Endothelial cell of umbilical vein (primary cell): ENCODE results near the gene MAF. TPM values are rescaled to one million over a fixed set of nuclear protein-coding genes. Genes with fewer than 3 reads are reported as not detected.

ENCODE experiments used
- BruUV-seq: library from RNA; stranded (reverse); fragments of 400-500 nt; replicated peaks from 2 replicates; lab custom pipeline; 2021; lab: Mats Ljungman, UMichigan
- CTCF ChIA-PET: fragments of 300-600, 350-600 bp; sonication (Branson Sonifier 250); formaldehyde crosslinking; loops from one replicate; lab custom pipeline; 2021; ENCODE audit warnings: antibody characterized with exemption, inconsistent platforms; lab: Charles Lee
- POLR2A ChIA-PET: fragments of 300-600, 350-600 bp; sonication (Branson Sonifier 250); formaldehyde crosslinking; loops from one replicate; lab custom pipeline; 2021; ENCODE audit warnings: antibody characterized with exemption, inconsistent platforms; lab: Charles Lee
- DNase-seq: peaks from one replicate; pipeline ENCODE4 v3.0.0-alpha.2; 2011; ENCODE audit warnings: low read depth, low spot score
- FAIRE-seq: peaks from 2 replicates; lab custom pipeline; 2011; peaks lifted over from hg19 to GRCh38; lab: Jason Lieb, UNC
- H2AFZ ChIP-seq: 2 replicates; pipeline ENCODE4 v1.6.0; 2012; ENCODE audit warnings: low read depth, low read length, control low read depth, inconsistent platforms
- H3K27ac ChIP-seq: 2 replicates; pipeline ENCODE4 v1.5.1; 2011; ENCODE audit warnings: low read depth, mild to moderate bottlenecking, control low read depth, low read length, moderate library complexity; ENCODE audit not compliant: insufficient read depth
- H3K27me3 ChIP-seq, 2 experiments: 2 replicates each; pipeline versions ENCODE4 v1.6.0 to v1.6.1; 2011; ENCODE audit warnings: low read length in 2 of 2, mixed read lengths in 1 of 2; ENCODE audit not compliant: control insufficient read depth in 2 of 2, insufficient read depth in 2 of 2
- H3K36me3 ChIP-seq, 2 experiments: 2 replicates in 1 of 2; 3 replicates in 1 of 2; pipeline ENCODE4 v1.5.1; 2011; ENCODE audit warnings: low read length in 2 of 2, mild to moderate bottlenecking in 1 of 2, moderate library complexity in 1 of 2; ENCODE audit not compliant: control insufficient read depth in 2 of 2, insufficient read depth in 2 of 2; ENCODE audit errors: extremely low read depth in 1 of 2
- H3K4me1 ChIP-seq: 3 replicates; pipeline ENCODE4 v1.5.1; 2011; ENCODE audit warnings: mild to moderate bottlenecking, low read length; ENCODE audit not compliant: control insufficient read depth, insufficient read depth; ENCODE audit errors: extremely low read depth
- H3K4me2 ChIP-seq: 2 replicates; pipeline ENCODE4 v1.6.1; 2011; ENCODE audit warnings: low read length, control low read depth, mixed read lengths; ENCODE audit not compliant: insufficient read depth
- H3K4me3 ChIP-seq, 3 experiments: fragments of 200-600 bp in 1 of 3; sonication (generic), shearing (Covaris generic) in 1 of 3; replicated peaks in 1 of 3; 2 replicates each; pipeline ENCODE4 v1.5.1; 2011 to 2016; ENCODE audit warnings: control low read depth in 3 of 3, low read length in 3 of 3, mild to moderate bottlenecking in 2 of 3, inconsistent platforms in 1 of 3, low read depth in 1 of 3, moderate library complexity in 1 of 3; ENCODE audit not compliant: insufficient read depth in 1 of 3
- H3K79me2 ChIP-seq: 2 replicates; pipeline ENCODE4 v1.6.0; 2012; ENCODE audit warnings: low read length, inconsistent platforms; ENCODE audit not compliant: control insufficient read depth, insufficient read depth
- H3K9ac ChIP-seq: replicated peaks from 2 replicates; pipeline ENCODE3; 2011; ENCODE audit warnings: low read length, control low read depth; ENCODE audit not compliant: insufficient read depth; ENCODE audit errors: extremely low read depth
- H3K9me1 ChIP-seq: replicated peaks from 3 replicates; pipeline ENCODE4 v1.6.0; 2011; ENCODE audit warnings: mild to moderate bottlenecking, low read length; ENCODE audit not compliant: control insufficient read depth, insufficient read depth; ENCODE audit errors: extremely low read depth
- H3K9me3 ChIP-seq: replicated peaks from 2 replicates; pipeline ENCODE4 v1.5.1; 2012; ENCODE audit warnings: low read length, inconsistent platforms; ENCODE audit not compliant: control insufficient read depth, insufficient read depth
- H4K20me1 ChIP-seq: replicated peaks from 2 replicates; pipeline ENCODE3; 2011; ENCODE audit warnings: mild to moderate bottlenecking, low read length; ENCODE audit not compliant: control insufficient read depth, insufficient read depth; ENCODE audit errors: extremely low read depth
- CTCF ChIP-seq, 2 donors: IDR thresholded peaks; 1 replicate in 1 of 2; 2 replicates in 1 of 2; pipeline ENCODE4 v1.5.1; 2011; ENCODE audit warnings: low read length in 2 of 2, mild to moderate bottlenecking in 2 of 2, moderate library complexity in 2 of 2, control low read depth in 1 of 2, inconsistent platforms in 1 of 2, low read depth in 1 of 2; ENCODE audit not compliant: insufficient read depth in 1 of 2; ENCODE audit errors: extremely low read depth in 1 of 2
- EZH2 ChIP-seq: IDR thresholded peaks from 2 replicates; pipeline ENCODE4 v1.6.1; 2012; ENCODE audit warnings: borderline replicate concordance, low read depth, mild to moderate bottlenecking, moderate library complexity, low read length, inconsistent platforms; ENCODE audit not compliant: severe bottlenecking
- FOS ChIP-seq: IDR thresholded peaks from 2 replicates; pipeline ENCODE4 v1.6.1; 2011; ENCODE audit warnings: mild to moderate bottlenecking, low read length, moderate library complexity, borderline replicate concordance; ENCODE audit not compliant: insufficient read depth
- GATA2 ChIP-seq: IDR thresholded peaks from 2 replicates; pipeline ENCODE4 v1.7.0; 2011; ENCODE audit warnings: low read depth, mild to moderate bottlenecking, moderate library complexity, mixed read lengths, low read length; ENCODE audit not compliant: insufficient read length, insufficient read depth
- JUN ChIP-seq: IDR thresholded peaks from 2 replicates; pipeline ENCODE4 v1.6.1; 2011; ENCODE audit warnings: borderline replicate concordance, low read depth; ENCODE audit not compliant: insufficient read length, insufficient read depth
- MYC ChIP-seq: IDR thresholded peaks from one replicate; pipeline ENCODE4 v1.6.1; 2011; ENCODE audit warnings: mild to moderate bottlenecking, low read depth, low read length
- POLR2A ChIP-seq: IDR thresholded peaks from 2 replicates; pipeline ENCODE4 v1.6.1; 2012; ENCODE audit warnings: low read depth, mild to moderate bottlenecking, control low read depth, low read length
- POLR2AphosphoS5 ChIP-seq: IDR thresholded peaks from 2 replicates; pipeline ENCODE4 v1.6.1; 2012; ENCODE audit warnings: low read depth, mild to moderate bottlenecking, control low read depth, low read length, moderate library complexity; ENCODE audit not compliant: insufficient read depth
- dilution Hi-C: fragments of 300-500 bp; cut with MboI; formaldehyde crosslinking; loops from one replicate; pipeline ENCODE4 v1.15.0; 2019; ENCODE audit warnings: low sequenced_read_pairs; ENCODE audit not compliant: extremely low pct_ligation_motif_present
- intact Hi-C: fragments of 100-400 bp; cut with micrococcal nuclease; formaldehyde crosslinking; loops from one replicate; pipeline ENCODE4 v1.10.0; 2022
- polyA plus RNA-seq, 4 experiments: library from polyadenylated mRNA; depleted of rRNA in 3 of 4; stranded (reverse) in 3 of 4; unstranded in 1 of 4; fragments of >200 nt; gene quantifications; 2 replicates each; pipeline versions ENCODE4 v1.2.1 to v1.2.3, GENCODE V29; 2011 to 2012; ENCODE audit warnings: missing spikeins in 1 of 4
- total RNA-seq: library from RNA; stranded (reverse); gene quantifications from 2 replicates; pipeline ENCODE4 v1.2.3, GENCODE V29; 2021
- TF ChIP-seq, protein P1 (sequence below): IDR thresholded peaks from 2 replicates; pipeline ENCODE4 v1.6.1; 2011; ENCODE audit not compliant: insufficient read depth, insufficient read length

Gene MAF
- total and polyA plus RNA-seq, 2 donors (not counting 3 experiments of a cell fraction or from before 2014, with no cell fraction given) = 0.04 to 0.33 TPM

DNA sequence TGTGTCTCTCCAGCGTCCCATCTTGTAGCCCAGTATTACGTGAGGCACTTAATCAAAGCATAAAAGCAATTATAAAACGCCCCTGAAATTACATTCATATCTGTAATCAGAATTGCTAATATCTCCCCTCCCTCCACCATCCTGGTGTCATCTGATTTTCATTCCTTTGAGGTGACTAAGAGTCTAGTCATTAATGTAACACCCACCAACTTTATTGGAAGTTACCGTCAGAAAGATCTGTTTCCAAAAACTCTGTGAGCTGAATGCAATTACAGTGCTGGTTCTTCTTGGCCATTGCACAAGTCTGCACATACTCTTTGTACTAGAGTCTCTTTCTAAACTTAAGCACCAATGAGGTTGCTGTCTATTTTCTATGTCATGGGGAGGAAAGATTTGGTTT lies 12.5 kb upstream of the MAF start:
- H3K4me2 ChIP-seq = no peak overlapping the region
- no peaks in the 10 kb centered on the region for H3K9me1 ChIP-seq
- no peak overlapping the region for H3K27ac ChIP-seq
- no peak overlapping the region for H2AFZ ChIP-seq
- no TSS peak for BruUV-seq
- peaks cover 2% of the 10 kb centered on the region for H3K9me3 ChIP-seq
- H3K4me3 ChIP-seq = no peak overlapping the region
- H4K20me1 ChIP-seq = no peaks in the 10 kb centered on the region
- intact Hi-C loops (no loop called here), dilution Hi-C loops (no loop called here)
- H3K79me2 ChIP-seq = no peaks in the 10 kb centered on the region
- no peak overlapping the region for H3K9ac ChIP-seq
- ChIA-PET POLR2A (no interaction called here), CTCF (no interaction called here)
- FAIRE-seq (no peak), DNase-seq (no peak)
- no peak for TF ChIP-seq GATA2
- TF ChIP-seq JUN = no peak
- no peak for TF ChIP-seq POLR2AphosphoS5
- no peak for TF ChIP-seq FOS
- no peak for TF ChIP-seq POLR2A
- no peaks in the 10 kb centered on the region for H3K4me1 ChIP-seq
- no peaks in the 10 kb centered on the region for H3K27me3 ChIP-seq
- H3K36me3 ChIP-seq = no peaks in the 10 kb centered on the region

- ChIA-PET CTCF (no interaction called here), POLR2A (no interaction called here)
- dilution Hi-C loops = no loop called here
- H3K9ac ChIP-seq = no peak overlapping the region
- no peaks in the 10 kb centered on the region for H3K27me3 ChIP-seq
- no peaks in the 10 kb centered on the region for H4K20me1 ChIP-seq
- no peak overlapping the region for H3K4me2 ChIP-seq
- H3K79me2 ChIP-seq = no peaks in the 10 kb centered on the region
- H2AFZ ChIP-seq = no peak overlapping the region
- DNase-seq (no peak), FAIRE-seq (no peak)
- TF ChIP-seq, protein P1, sequence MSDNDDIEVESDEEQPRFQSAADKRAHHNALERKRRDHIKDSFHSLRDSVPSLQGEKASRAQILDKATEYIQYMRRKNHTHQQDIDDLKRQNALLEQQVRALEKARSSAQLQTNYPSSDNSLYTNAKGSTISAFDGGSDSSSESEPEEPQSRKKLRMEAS = no peak
- no peak for TF ChIP-seq MYC
- TF ChIP-seq POLR2A = no peak
- no peak for TF ChIP-seq POLR2AphosphoS5
- TF ChIP-seq CTCF (IDR thresholded peaks at IDR 0.05; ENCODE audit: extremely low read depth in 1 of 2, insufficient read depth in 1 of 2, low read depth in 1 of 2, low read length in 2 of 2) = no peak
- no peak for TF ChIP-seq FOS
- TF ChIP-seq GATA2 = no peak
- no peak for TF ChIP-seq JUN
- no peak for TF ChIP-seq EZH2
- H3K9me1 ChIP-seq = no peaks in the 10 kb centered on the region
- no peaks in the 10 kb centered on the region for H3K36me3 ChIP-seq
- no TSS peak for BruUV-seq
- H3K4me3 ChIP-seq = no peak overlapping the region
- no peak overlapping the region for H3K27ac ChIP-seq
- intact Hi-C loops = no loop called here
- H3K9me3 ChIP-seq = peaks cover 2% of the 10 kb centered on the region
- H3K4me1 ChIP-seq = no peaks in the 10 kb centered on the region
Measured at GRCh38 chr16:79612207-79612606, 11.7 kb upstream of the MAF start.
